Middle frontal gyrus (tissue), 1 donor: ENCODE results near the gene CEBPB.
"Not testable (repeated sequence)": the region's sequence is repeated elsewhere in the genome, so short reads cannot be mapped to it uniquely, and the experiment has no call there.

Experiments used
- DNase-seq: peaks from one replicate; pipeline ENCODE4 v3.0.0-alpha.2; 2015; ENCODE audit warnings: low spot score; ENCODE audit errors: extremely low spot score

Gene CEBPB

GRCh38 chr20:50190251-50191064 is at the start of gene CEBPB:
TSS of gene CEBPB (plus strand) at chr20:50190830. CDS start at chr20:50191034, 204 bp downstream.
- DNase-seq: peak; percentile 42

- no peak for DNase-seq
Observed at GRCh38 chr20:50141018-50141675, 49.5 kb upstream of the CEBPB start.

GRCh38 chr20:50141811-50142561 is 48.6 kb upstream of the CEBPB start:
- no peak for DNase-seq

GRCh38 chr20:50142812-50143211 is 47.8 kb upstream of the CEBPB start:
- no peak for DNase-seq

- DNase-seq: no peak
Observed at GRCh38 chr20:50144362-50144761, 46.3 kb upstream of the CEBPB start.

GRCh38 chr20:50145566-50145965 is 45.1 kb upstream of the CEBPB start:
- DNase-seq: no peak

- DNase-seq: no peak
Observed at GRCh38 chr20:50146214-50146613, 44.4 kb upstream of the CEBPB start.

- DNase-seq: no peak
Observed at GRCh38 chr20:50146732-50147662, 43.6 kb upstream of the CEBPB start.

- no peak for DNase-seq
Observed at GRCh38 chr20:50149481-50150254, 41.0 kb upstream of the CEBPB start.

GRCh38 chr20:50151034-50151743 is 39.4 kb upstream of the CEBPB start:
- DNase-seq: no peak

GRCh38 chr20:50152394-50153152 is 38.1 kb upstream of the CEBPB start:
- no peak for DNase-seq

GRCh38 chr20:50153153-50153499 is 37.5 kb upstream of the CEBPB start:
- DNase-seq: no peak

- peak; percentile 88 for DNase-seq
Observed at GRCh38 chr20:50153500-50154377, 36.9 kb upstream of the CEBPB start, which contains the start of gene PEDS1. TSS of gene PEDS1 (minus strand) at chr20:50153723. CDS start at chr20:50153637, 86 bp downstream.

GRCh38 chr20:50161494-50161893 is 29.1 kb upstream of the CEBPB start:
- not testable (repeated sequence) for DNase-seq

- no peak for DNase-seq
Observed at GRCh38 chr20:50163570-50164317, 26.9 kb upstream of the CEBPB start.

- DNase-seq: peak; percentile 75
Observed at GRCh38 chr20:50165684-50166554, 24.7 kb upstream of the CEBPB start.
